SW480 (cell line): ENCODE results near the gene PLCD4.

ENCODE experiments used
- DNase-seq: peaks from one replicate; pipeline ENCODE4 v3.0.0-alpha.2; 2016; ENCODE audit warnings: low spot score

The PLCD4 gene

GRCh38 chr2:218621007-218621406 is 13.3 kb downstream of the PLCD4 start:
- DNase-seq: no peak

- DNase-seq: no peak
Measured at GRCh38 chr2:218622606-218623365, 15.1 kb downstream of the PLCD4 start.

- no peak for DNase-seq
Measured at GRCh38 chr2:218623366-218623705, 15.6 kb downstream of the PLCD4 start.

- DNase-seq: no peak
Measured at GRCh38 chr2:218626369-218626768, 18.7 kb downstream of the PLCD4 start.

GRCh38 chr2:218627939-218628338 is 20.2 kb downstream of the PLCD4 start:
- DNase-seq: no peak

GRCh38 chr2:218631837-218632236 is 24.1 kb downstream of the PLCD4 start:
- peak; percentile 27 for DNase-seq

- DNase-seq: no peak
Measured at GRCh38 chr2:218635719-218636118, 28.0 kb downstream of the PLCD4 start.

- no peak for DNase-seq
Measured at GRCh38 chr2:218638372-218638771, 30.7 kb downstream of the PLCD4 start.

GRCh38 chr2:218642121-218642656 is 34.5 kb downstream of the PLCD4 start:
- no peak for DNase-seq

GRCh38 chr2:218642786-218643185 is 35.1 kb downstream of the PLCD4 start:
- DNase-seq: no peak

- no peak for DNase-seq
Measured at GRCh38 chr2:218643751-218644310, 36.1 kb downstream of the PLCD4 start.

GRCh38 chr2:218644721-218645120 is 37.0 kb downstream of the PLCD4 start:
- no peak for DNase-seq

GRCh38 chr2:218645126-218645525 is 37.4 kb downstream of the PLCD4 start:
- DNase-seq: no peak

- peak; percentile 48 for DNase-seq
Measured at GRCh38 chr2:218648088-218648786, 40.5 kb downstream of the PLCD4 start.

GRCh38 chr2:218648787-218649100 is 41.0 kb downstream of the PLCD4 start:
- no peak for DNase-seq

- DNase-seq: no peak
Measured at GRCh38 chr2:218655751-218656150, 48.1 kb downstream of the PLCD4 start.

GRCh38 chr2:218658671-218659257 is 51.1 kb downstream of the PLCD4 start:
- peak; percentile 65 for DNase-seq

GRCh38 chr2:218659258-218659987 is 51.7 kb downstream of the PLCD4 start, which contains the start of the genes BCS1L and ZNF142:
Gene BCS1L (plus strand): TSS chr2:218659683. CDS start chr2:218660988, 1,305 bp downstream.
Gene ZNF142 (minus strand): TSS chr2:218659623. CDS start chr2:218656429, 3,194 bp downstream.
- peak; percentile 93 for DNase-seq

- no peak for DNase-seq
Measured at GRCh38 chr2:218659988-218660358, 52.3 kb downstream of the PLCD4 start.

GRCh38 chr2:218662377-218662776 is 54.7 kb downstream of the PLCD4 start:
- no peak for DNase-seq

GRCh38 chr2:218662827-218663226 is 55.1 kb downstream of the PLCD4 start:
- DNase-seq: no peak

GRCh38 chr2:218663901-218664300 is 56.2 kb downstream of the PLCD4 start:
- no peak for DNase-seq
